ENCODE data around the gene UNC79. TPM values are rescaled to one million over a fixed set of nuclear protein-coding genes. Genes with fewer than 3 reads are reported as not detected.

The UNC79 gene
- total RNA-seq, 2 donors from 2014 or later = 0.08 to 0.09 TPM

GRCh38 chr14:93690146-93690545, 259.4 kb downstream of the UNC79 start:
- intact Hi-C loops (cut with DNase I, micrococcal nuclease) = no loop called here
- ATAC-seq (no peak), DNase-seq (no peak)

- DNase-seq (no peak), ATAC-seq (no peak)
- intact Hi-C loops (cut with DNase I, micrococcal nuclease) = no loop called here
Measured at GRCh38 chr14:93691042-93691780, 260.5 kb downstream of the UNC79 start.

- ATAC-seq = no peak
- no peak for DNase-seq
- intact Hi-C loops (cut with DNase I, micrococcal nuclease) = no loop called here
Measured at GRCh38 chr14:93693914-93694313, 263.2 kb downstream of the UNC79 start.

DNA sequence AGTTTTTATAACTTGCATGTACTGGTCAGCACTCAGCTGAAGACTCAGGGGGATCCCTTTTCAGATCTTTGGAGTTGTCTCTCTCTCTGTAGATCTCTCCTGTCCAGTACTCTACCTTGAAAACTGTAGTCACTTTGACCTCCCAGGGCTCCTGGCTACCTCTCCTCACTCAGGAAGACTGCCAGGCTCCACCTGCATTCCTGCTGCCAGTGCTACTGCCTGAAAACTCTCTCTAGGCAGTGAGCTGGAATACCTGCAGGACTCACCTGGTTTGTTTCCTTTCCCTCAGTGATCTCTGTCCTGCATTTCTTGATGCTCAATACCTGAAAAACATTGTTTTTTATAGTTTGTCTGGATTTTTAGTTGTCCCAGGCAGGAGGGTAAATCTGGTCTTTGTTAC, 270.2 kb downstream of the UNC79 start:
- ATAC-seq (no peak), DNase-seq (no peak)

DNA sequence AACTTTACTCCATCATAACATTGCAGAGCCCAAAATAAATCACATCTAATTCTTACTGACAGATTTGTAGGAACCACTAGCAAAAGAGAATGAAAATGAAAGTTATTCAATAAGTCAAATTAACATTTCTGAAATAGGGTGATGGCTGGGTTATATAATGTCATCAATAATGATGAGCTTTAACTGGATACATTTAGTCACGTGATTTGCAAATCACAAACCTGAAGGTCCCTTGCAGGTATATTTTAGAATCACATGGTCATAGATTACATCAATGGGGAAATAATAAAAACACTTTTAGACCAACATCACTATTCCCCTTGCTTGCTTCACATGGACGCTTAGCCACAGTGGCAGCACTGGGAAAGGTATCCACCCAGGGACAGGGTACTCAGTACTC, 270.8 kb downstream of the UNC79 start:
- no peak for DNase-seq
- intact Hi-C loops (cut with DNase I, micrococcal nuclease) = no loop called here
- ATAC-seq = no peak

More for the DNA sequence above, 270.2 kb downstream of the UNC79 start:
- intact Hi-C loops (cut with DNase I, micrococcal nuclease) = no loop called here

- intact Hi-C loops (cut with DNase I, micrococcal nuclease) = no loop called here
- no peak for DNase-seq
- no peak for ATAC-seq
Measured at GRCh38 chr14:93702946-93703345, 272.2 kb downstream of the UNC79 start.

- ATAC-seq = no peak
- DNase-seq = no peak
Measured at GRCh38 chr14:93703941-93704340, 273.2 kb downstream of the UNC79 start.

DNA sequence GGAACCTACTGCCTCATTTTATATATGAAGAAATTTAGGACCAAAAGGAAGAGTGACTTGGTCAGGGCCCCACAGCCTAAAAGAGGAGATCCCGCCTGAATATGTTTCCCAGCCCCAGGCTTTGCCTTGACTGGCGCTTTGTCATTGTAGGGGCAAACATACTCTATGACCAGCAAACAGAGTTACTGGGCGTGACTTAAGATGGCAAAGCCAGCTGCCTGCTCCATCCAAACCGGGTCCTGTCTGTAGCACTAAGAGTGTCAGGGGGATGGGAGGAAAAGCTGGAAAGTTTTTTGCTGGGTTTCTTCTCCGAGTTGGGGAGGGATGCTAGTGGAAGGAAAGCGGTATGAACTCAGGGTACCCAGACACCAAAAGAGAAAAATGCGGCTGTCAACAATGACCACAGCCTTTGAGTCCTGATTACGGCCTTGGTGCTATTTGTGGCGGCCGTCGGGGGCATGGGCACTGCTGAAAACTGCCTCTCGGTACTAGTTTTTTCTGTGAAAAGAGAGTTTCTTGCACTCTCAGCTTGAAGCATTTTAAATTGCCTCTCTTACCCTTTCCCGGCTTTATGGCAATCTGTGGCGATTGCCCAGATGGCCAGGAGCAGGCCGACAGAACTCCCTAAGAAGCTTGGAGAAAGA, 274.9 kb downstream of the UNC79 start:
- ATAC-seq (no peak), DNase-seq (no peak)
- intact Hi-C loops (cut with DNase I, micrococcal nuclease) = no loop called here

More at GRCh38 chr14:93703941-93704340, 273.2 kb downstream of the UNC79 start:
- intact Hi-C loops (cut with DNase I, micrococcal nuclease) = no loop called here

GRCh38 chr14:93706360-93706955, 275.7 kb downstream of the UNC79 start:
- intact Hi-C loops (cut with DNase I, micrococcal nuclease) = no loop called here
- DNase-seq = no peak
- ATAC-seq = no peak

GRCh38 chr14:93707475-93707874, 276.7 kb downstream of the UNC79 start:
- intact Hi-C loops (cut with DNase I, micrococcal nuclease) = no loop called here
- ATAC-seq (no peak), DNase-seq (no peak)

- intact Hi-C loops (cut with DNase I, micrococcal nuclease) = no loop called here
- DNase-seq = no peak
- ATAC-seq = no peak
Measured at GRCh38 chr14:93708311-93708734, 277.6 kb downstream of the UNC79 start.

DNA sequence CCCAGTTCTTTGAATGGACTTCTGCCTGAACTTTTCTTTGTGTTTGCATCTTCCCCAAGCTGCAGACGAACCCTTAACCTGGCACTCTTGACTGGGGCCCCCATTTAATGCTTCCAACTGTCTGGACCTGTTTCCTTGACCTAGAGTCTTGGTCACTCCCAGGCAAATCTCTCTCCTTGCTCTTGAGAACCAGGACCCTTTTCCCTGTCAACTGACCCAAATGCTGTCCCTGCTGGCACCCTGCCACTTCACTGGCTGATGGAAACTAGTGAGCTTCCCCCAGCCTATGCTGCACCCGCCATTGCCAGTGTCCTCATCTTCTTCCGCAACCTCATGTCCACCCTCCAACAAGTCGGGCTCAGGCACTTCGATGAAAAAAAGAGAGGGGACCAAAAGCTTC, 278.1 kb downstream of the UNC79 start:
- intact Hi-C loops (cut with DNase I, micrococcal nuclease) = no loop called here
- ATAC-seq = no peak
- DNase-seq = no peak

DNA sequence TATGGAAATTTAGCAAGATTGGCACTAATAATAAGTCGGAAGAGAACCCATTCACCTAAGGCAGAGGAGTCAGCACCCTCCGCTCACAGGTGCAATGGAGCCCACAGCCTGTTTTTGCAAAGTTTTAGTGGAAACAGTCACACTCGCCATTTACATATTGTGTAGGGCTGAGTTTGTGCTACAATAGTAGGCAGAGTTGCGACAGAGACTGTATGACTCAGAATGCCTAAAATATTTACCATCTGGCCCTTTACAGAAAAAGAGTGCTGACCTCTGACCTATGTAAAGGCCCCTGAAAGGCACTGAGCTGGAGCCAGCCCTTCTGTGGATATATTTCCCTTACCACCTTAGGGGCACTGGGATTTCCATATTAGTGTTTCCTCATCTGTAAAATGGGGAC, 278.5 kb downstream of the UNC79 start:
- intact Hi-C loops (cut with DNase I, micrococcal nuclease) = no loop called here

DNA sequence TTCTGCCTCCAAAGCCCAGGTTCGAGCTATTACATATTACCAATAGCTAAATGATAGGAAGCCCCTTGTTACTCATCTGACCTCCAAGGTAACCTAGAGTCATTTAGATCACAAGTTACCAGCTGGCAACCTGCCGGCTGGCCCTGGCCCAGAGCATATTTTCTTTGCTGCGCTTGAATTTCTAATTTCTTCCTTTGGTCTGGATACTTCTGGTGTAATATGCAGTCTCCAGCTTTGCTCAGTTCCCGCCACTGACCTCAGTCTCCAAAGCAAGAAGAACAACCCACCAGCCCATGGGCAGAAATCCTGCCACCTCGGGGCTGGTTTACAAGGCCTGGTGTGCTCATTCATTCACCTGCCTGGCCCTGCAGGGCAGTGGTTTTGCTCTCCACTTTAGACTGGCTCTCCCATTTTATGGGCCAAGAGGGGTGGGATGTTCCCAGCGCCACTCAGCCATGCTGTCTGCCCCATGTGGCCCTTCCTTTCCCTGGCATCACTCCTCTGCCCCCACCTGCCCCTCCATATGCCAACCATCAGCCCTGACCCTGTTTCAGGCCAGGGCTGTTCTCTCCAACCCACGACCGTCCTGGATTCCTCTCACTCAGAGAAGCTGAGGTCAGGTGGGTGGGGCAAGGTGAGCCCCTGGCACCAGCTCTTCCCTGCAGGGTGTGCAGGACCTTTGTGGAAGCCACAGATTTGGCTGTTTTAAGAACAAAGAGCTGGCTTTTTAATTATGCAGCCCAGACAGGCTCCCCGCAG, 281.5 kb downstream of the UNC79 start:
- intact Hi-C loops (cut with DNase I, micrococcal nuclease) = no loop called here
- DNase-seq = no peak
- no peak for ATAC-seq

More for the DNA sequence above, 278.5 kb downstream of the UNC79 start:
- no peak for ATAC-seq
- no peak for DNase-seq

- ATAC-seq (no peak), DNase-seq (no peak)
- intact Hi-C loops (cut with DNase I, micrococcal nuclease) = no loop called here
Measured at GRCh38 chr14:93712838-93713724, 282.3 kb downstream of the UNC79 start.

DNA sequence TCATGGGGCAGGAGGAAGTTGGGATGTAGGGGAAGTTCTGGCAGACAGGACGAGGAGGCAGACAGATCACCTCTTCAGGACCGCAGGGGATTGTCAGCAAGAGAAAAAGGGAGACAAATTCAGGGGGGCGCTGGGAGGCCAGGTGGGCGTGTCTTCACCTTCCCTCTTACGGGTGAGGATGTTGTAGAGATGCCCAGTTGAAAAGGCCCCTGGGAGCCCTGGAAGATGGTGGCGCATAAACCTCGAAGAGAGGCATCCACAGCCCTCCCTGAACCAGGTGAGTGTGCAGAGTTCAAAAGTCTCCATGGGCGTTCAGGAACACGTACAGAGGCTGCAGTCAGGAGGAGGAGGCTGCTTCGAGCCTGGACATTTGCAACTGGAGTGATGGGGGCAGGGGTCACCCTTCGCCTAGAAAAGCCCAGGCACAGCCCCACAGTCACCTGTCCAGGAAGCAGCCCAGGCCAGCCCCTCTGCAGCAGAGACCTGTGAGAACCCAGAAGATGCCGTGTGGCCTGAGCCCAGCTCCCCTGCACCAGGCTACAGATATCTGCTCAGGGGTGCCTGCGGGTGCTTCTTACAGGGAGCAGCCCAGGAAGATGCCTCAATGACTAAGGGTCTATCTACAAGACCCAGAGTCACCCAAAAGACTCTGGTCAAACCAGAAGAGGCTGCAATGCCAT, 283.1 kb downstream of the UNC79 start:
- intact Hi-C loops (cut with DNase I, micrococcal nuclease) = no loop called here
- DNase-seq = no peak
- no peak for ATAC-seq

GRCh38 chr14:93714605-93715004, 283.9 kb downstream of the UNC79 start:
- DNase-seq (no peak), ATAC-seq (no peak)
- intact Hi-C loops (cut with DNase I, micrococcal nuclease) = no loop called here

GRCh38 chr14:93715279-93715927, 284.7 kb downstream of the UNC79 start:
- DNase-seq (no peak), ATAC-seq (no peak)
- intact Hi-C loops (cut with DNase I, micrococcal nuclease) = no loop called here

Data from left colon (tissue), 2 donors.